NCI-H2171 (cell line): ENCODE measurements around the gene KDELR3.
A peak's percentile ranks its signal among the peaks of the same experiment; 100 is the strongest.

Experiments
- DNase-seq: peaks from one replicate; lab custom pipeline; 2025; lab: John Stamatoyannopoulos, UW

KDELR3 gene

DNA sequence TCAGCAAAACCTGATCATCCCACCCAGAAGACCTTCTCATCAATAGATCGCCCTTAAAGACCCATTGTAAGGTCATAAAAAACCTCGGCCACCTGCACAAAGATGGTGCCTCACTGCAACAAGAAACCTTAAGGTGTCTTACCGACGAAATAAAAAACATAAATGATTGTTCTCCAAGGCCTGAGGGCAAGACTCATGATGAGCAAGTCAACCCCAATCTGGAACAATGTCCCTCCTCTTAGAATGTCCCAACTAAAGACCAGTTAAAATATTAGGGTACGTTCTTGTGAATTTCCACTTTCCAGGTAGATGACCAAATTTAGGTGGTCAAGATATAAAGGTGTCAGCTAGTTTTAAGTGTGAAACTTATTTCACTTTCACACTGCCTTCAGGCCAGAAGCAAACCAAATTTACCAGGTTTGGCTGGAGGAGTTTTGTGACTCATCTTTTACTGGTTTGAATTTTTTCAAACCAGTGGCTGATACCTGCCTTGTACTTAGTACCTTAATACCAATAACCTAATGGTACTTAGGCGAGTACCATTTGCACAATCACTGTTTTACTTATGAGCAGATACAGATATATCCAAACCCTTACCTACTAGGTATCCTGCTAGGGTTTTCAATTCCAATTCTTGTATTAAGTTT is 14.9 kb downstream of the KDELR3 start:
- DNase-seq, result no peak

DNA sequence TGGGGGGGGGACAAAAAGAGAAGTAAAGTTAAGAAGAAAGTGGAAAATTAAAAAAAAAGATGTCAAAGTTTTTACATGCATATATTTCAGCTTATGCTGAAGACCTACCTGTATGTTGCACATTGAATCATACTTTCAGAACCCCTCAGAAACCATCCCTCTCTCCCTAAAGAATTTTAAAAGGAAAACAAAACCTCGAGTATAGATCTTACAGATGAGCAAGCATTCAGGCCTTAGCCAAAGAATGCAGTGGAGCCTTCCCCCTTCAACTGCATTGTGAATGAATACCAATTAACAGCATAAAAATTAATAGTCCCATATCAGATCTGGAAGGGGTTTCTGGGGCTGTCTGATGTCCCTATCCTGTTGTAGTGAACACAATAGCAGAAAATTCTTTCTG is 16.3 kb downstream of the KDELR3 start:
- DNase-seq, result no peak

DNA sequence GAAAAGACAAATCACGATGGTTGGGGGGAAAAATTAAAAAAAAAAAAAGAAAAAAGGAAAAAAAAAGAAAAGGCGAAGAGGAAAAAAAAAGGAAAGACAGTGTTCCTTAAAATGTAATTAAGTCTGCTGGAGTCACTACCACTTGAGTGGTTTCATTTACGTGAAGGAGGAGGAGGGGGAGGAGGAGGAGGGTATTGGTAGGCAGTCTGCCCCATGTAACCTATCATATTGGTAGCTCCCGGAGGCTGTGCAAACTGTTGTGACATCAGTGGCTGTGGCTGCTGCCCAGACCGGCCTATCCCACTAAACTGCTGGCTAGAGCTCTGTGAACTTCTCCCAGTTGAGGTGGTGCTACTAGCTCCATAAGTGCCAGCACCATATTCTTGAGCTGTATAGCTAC is 17.9 kb downstream of the KDELR3 start:
- DNase-seq, result no peak

DNA sequence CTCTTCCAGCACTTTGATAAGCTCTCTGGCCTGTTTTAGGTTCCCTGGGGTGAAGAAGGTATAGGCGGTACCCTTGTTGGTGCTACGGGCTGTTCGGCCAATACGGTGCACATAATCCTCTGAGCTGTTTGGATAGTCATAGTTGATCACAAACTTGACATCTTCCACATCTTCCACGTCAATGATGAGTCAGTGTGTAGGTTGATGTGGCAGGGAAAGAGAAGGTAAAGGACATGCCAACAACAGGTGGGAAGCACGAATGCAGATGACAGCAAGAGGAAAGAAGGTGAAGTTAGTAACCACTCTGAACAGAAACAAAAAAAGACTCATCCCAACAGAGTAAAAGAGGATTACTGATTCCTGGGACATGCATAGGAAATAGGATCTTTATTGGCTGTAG is 20.1 kb downstream of the KDELR3 start:
- no peak for DNase-seq

DNA sequence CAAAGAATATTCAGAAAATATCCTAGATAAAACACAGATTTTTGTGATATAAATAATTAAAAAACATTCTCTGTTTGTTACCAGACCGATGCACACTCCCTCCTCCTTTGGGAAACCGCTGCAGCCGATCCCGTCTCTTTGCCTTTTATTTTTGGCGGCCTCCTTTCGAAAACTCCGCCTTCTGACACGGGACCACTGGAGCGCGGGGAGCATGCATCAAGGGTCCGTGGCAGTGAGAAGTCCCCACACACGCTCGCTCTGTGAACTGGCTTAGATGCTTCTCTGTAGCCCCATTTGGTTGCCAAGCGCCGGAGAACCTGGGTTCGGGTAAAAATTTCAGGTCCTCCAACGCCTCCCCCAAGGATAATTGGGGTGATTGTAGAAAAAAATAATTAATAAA is 21.2 kb downstream of the KDELR3 start:
- DNase-seq, result no peak

DNA sequence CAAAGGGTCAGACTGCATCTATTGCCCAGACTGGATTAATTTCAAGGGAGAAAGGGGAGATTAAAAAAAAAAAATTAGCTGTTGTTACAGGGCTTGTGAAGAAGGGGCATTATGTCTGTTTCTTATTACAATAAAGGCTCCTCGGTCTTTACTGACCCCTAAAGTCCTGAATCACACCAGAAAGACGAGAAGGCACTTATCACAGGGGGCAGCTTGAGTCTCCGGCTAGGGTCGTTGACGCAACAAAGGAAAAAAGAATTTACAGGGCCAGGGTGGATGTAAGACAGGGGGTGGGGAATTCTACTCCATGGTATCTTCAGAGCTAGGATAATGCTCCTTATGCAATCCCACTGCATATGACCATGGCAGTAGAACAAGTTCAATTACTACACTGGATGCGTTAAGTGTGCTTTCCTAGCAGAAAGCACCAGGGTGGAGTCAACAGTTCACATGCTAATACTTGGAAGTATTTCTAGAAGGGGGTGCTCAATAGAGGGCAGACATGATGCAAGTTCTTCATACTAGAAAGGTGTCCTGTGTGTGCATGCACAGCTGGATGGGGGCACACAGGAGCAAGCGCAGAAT is 21.8 kb downstream of the KDELR3 start:
- no peak for DNase-seq

DNA sequence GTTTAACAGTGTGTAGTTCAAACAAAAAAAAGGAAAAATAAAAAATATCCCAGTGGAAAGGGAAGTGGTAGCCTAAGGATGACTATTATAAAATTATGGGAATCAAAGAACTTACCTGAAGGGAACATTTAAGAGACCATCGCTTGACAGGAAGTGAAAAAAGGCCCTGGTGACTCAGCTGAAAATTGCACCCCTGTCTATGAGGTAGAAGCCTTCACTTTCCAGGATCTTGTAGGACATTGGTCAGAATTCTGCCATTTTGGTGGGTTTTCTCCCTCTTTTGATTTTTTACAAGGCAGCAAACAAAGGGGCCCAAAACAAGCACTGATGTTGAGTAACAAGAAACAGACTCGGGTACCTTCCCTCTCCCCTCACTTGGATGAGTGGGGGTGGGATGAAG is 22.6 kb downstream of the KDELR3 start:
- no peak for DNase-seq

DNA sequence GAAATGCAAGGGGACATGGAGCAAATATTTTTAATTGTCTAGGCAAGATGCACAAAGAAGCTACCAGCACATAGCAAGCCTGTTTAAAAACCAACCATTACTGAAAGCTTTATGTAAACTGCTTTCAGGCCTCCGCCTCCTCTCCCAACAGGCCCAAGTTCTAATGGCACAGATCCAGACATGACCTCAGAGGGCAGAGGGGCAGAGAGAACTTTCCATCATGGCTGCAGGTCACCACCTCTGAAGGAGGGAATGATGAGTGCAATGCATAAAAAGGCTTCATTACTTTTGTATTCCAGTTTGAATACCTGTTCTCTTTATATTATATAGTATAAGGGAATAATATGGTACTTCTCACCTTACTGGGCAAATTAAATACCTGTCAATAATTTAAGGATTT is 23.0 kb downstream of the KDELR3 start:
- no peak for DNase-seq

DNA sequence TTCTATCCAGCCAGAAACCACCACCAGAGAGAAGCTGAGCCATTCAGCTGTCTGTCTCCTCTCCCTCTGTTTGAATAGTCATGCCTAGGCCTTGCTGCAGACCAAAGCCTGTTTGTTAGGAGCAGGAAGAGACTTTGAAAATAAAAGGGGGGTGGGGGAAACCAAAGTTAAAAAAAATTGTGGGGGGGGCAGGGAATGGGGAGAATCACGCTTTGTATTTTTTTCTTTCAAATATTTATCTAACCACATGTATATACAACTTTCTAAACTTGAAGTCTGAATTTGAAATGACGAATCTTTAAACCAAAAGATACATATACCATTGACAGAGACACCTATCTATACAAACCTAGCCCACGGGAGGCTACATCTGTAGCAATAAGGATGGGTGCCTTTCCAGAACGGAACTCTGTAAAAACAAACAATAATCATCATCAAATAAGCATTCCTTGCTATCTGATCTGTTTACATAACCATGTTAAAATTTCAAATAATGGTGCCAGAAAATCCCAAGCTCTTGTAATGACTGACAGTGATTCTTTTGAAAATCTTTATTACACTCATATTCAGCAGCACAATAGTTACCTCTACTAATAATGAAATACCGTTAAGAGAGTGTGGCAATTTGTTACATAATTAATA is 23.9 kb downstream of the KDELR3 start:
- DNase-seq, result no peak

DNA sequence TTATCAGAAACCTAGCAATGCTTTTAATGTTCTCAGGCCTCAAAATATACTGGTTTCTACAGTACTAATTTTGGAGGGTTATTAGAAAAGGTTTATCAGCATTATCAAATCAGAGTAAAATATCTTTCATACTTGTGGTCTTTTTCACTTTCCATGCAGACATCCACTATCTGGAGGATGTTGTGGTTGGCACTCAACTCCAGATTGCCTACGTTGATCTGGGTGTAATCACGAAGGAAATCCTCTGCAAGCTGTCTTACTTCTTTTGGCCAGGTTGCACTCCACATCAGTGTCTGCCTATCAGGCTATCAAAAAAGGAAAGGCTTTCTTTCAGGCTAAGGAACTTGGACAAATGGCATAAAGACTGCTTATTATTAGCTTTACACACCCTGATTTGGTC is 26.6 kb downstream of the KDELR3 start:
- DNase-seq, result no peak

DNA sequence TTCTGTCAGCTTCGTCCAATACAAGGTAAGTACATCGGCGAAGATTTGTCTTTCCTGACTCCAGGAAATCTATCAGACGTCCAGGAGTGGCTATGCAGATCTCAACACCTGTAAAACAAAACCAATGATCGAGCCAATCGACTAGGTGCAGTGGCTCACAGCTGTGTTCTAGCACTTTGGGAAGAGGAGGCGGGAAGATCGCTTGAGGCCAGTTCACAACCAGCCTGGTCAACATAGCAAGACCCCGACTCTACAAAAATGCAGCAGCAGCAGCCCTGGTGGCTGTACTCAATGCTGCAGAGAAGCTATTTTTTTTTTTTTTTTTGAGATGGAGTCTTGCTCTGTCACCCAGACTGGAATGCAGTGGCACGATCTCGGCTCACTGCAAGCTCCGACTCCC is 27.0 kb downstream of the KDELR3 start:
- DNase-seq, result no peak

DNA sequence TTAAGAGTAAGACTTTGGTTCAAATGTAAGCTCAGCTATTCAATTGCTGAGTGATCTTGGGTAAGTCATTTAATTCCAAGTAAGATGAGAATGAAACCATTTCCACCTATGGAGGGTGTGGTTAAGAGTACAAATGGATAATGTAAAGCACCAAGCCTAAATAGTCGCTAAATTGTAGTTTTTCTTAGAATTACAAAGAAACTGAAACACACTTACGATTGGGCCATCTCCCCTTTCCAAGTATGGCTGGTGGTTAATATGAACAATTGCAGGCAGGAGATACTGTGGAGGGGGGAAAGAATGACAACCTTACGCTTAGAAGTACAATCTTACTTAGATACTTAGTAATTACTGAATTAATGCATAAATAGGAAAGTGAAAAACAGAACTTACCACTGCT is 30.0 kb downstream of the KDELR3 start:
- no peak for DNase-seq

DNA sequence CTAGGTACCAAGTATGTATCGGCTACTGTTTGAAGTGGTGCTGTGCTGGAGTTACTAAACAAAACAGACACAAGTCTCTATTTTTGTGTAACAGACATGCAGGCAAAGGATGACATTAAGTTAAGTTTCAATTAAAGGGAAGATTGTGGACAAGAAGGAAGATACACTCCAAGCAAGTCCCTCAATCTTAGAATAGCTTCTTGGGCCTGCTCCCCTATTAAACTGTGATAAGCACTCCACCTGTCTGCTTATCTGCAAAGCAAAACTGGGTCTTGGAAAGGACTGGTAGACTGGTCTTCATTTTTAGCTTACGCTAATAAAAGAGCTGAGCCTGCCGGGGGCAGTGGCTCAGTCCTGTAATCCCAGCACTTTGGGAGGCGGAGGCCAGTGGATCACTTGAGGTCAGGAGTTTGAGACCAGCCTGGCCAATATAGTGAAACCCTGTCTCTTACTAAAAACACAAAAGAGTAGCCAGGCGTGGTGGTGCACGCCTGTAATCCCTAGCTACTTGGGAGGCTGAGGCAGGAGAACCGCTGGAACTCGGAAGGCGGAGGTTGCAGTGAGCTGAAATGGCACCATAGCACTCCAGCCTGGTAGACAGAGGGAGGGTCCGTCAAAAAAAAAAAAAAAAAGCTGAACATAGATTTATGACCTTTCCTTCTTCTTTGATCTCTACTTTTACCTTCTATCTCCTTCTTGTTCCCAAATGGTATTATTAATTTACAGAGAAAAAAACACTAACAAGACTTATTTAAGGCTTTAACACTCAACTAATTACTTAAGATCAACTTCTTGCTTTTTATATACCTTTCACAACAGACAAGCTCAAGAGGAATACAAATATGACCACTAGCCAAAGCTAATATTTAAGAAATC is 34.1 kb downstream of the KDELR3 start:
- no peak for DNase-seq

DNA sequence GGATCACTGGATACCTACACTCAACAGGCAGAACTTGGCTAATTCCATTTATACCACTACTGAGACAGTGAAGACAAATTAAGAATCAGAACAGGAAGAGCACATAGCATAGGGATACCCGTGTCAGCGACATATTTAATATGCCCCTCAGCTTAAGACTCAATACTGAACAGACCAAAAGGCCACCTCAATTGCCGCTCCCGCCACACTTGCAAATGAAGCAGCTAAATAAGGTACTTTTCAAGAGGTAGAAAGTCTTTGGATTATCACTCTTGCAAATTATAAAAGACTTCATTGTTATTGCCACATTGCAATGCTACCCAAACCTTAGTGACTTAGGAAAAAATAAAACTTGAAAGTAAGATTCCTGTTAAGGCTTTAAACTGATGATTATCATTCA is 35.1 kb downstream of the KDELR3 start:
- DNase-seq, result no peak

DNA sequence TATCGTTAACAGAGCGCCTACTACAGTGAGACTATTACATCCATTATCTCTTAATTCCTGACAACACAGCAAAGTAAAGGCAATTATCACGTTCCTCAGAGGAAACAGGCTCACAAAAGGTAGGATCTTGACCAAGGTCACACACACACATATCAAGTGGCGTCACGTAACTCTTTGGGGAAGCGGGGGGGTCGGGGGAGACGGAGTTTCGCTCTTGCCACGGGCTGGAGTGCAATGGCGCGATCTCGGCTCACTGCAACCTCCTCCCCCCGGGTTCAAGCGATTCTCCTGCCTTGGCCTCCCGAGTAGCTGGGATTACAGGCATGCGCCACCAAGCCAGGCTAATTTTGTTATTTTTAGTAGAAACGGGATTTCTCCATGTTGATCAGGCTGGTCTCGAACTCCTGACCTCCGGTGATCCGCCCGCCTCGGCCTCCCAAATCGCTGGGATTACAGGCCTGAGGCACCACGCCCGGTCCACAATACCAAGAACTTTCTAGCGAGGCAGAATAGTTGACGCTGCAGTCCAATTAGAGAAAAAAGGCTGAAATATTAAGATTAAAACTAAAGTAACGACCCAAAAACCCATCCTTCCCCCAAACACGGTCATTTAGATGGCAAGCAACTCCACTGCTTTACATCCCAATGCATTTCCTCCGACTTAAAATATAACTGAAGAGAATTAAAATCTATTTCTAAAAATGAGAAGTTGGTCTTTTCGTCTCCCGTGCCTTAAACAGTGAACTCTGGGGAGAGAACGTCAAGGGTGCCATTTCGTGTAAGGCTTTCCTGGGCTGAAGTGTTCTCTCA is 37.0 kb downstream of the KDELR3 start:
- DNase-seq, result no peak

DNA sequence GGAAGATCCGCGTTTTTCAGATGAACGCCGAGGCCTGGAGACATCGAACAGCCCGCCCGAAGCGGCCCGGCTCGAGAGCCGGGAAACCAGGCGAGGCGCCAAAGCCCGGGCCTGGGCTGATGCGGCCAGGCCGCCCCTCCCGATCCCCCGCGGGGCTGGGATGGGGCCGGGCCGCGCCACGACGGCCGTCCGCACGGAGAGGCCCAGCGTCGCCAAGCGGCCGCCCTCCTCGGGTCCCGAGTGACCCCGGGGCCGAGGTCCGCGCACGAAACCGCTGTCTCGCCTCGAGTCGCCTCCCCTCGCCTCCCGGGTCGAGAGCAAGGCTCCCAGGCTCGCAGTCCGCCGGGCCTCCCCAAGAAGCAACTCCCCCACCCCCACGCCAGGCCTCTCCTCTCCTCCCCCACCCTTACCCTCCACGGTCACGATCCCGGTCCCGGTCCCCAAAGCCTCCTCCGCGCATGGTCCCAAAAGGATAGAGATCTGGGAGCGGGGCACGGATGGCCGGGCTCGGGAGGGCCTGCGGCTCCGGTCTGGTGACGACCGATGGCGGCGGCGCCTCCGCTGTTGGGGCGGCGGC is 37.7 kb downstream of the KDELR3 start:
- peak; percentile 38 for DNase-seq

DNA sequence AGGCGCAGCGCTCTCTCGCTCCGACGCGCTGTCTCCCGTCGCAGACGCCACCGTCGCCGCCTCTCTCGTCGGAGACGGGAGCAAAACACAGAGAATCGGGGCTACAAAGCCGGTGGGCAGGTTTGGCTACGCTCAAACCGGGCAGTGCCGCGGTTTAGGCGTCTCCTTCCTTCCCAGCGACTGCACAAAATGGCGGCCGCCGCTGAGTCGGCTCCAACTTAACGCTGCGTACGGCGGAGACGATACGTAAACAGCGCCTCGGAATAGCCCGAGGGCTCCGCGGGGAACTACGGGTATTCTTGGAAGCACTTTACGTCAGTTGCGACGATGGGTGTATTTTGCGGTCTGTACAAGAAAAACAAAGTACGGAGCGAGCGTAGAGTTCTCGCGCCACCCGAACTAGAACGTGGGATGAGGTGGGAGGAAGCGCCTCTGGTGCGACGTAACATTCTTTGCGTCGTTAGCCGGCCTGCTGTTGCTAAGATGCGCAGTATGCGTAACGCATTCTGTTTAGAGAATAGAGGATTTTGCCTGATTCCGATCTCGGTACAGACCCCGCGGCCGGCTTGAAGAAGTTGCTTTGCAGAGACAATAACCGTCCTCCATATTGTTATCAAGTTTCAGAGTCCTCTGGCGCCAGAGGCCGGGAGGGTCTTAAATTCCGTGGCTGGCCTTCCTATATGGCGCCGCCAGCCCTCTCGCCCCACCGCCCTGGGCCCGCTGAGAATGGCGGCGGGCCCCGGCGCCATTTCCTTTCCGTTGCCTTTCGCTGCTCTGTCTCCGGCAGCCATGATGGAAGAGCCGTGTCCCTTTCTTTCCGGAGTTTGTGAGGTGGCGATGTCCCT is 38.4 kb downstream of the KDELR3 start, which contains the start of gene DDX17:
Gene DDX17, minus strand, starts transcription at position 194 of the 845 bp plus-strand sequence.
- peak; percentile 94 for DNase-seq

DNA sequence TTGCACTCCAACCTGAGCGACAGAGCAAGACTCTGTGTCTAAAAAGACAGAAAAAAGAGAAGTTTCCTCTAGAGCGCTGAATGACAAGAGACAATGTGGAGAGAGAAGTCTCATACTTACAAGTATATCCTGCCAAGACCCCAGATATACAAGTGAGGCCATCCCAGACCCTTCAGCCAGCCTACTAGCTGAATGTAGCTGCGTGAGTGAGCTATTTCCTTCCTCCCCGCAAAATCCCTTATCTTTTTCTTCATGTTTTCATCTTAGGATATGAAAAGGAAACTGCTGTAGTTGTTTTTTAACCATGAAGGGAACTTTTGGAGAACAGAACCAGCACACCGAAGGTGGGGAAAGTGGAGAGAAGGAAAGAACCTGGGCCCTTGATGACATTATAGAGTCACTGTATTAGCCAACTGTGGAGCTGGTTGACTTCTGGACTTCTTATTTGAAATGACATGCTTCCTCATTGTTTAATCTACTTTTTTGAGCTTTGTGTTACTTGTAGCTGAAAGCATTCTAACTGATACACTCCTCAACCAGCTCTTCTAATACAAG is 42.6 kb downstream of the KDELR3 start:
- no peak for DNase-seq

DNA sequence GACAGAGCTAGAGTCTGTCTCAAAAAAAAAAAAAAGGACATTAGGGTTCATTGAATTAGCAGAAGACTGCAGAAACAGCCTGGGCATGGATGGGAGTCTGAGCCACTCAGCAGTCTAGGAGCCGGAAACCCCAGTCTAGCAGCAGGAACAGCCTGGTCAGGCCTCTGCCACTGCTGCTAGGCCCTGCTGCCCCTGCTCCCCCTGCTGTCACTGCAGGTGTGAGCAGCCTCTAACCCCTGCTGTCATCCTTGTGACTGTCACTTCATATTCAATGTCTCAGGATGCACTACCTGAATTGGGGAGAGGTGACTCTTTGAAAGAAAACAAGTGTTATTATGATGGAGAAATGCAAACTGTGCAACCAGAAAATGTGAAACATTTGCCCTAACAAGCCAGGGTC is 45.2 kb downstream of the KDELR3 start:
- DNase-seq, result no peak

DNA sequence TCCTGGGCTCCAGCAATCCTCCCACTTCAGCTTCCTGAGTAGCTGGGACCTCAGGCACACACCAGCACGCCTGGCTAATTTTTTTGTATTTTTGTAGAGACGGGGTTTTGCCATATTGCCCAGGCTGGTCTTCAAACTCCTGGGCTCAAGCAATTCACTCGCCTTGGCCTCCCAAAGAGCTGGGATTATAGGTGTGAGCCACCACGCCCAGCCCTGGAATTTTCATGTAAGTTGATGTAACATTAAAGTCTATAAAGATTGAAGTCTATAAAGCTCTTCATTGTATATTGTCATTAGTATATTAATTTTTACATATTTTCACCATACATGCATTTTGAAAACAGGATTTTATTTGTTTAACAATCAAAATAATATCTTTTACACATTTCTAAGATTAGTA is 50.7 kb downstream of the KDELR3 start:
- no peak for DNase-seq
